HG03108 (cell line): Measurements from ENCODE around the gene IL15.
"Not testable (repeated sequence)": the region's sequence is repeated elsewhere in the genome, so short reads cannot be mapped to it uniquely, and the experiment has no call there.

Experiments used
- ATAC-seq: cut with Tn5 transposase; IDR thresholded peaks from one replicate; pipeline ENCODE4 v1.9.1; 2021; ENCODE audit warnings: moderate library complexity; ENCODE audit not compliant: unreplicated experiment

Gene IL15

DNA sequence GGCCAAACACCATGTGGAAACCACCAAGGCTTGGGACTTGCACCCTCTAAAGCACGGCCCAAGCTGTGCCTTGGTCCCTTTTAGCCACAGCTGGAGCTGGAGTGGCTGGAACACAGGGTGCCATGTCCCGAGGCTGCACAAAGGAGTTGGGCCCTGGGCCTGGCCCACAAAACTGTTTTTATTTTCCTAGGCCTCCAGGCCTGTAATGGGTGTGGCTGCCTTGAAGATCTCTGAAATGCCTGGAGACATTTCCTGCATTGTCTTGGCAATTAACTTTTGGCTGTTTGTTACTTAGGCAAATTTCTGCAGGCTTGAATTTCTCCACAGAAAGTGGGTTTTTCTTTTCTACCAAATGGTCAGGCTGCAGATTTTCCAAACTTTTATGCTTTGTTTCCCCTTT is 55.7 kb downstream of the IL15 start:
- no peak for ATAC-seq

DNA sequence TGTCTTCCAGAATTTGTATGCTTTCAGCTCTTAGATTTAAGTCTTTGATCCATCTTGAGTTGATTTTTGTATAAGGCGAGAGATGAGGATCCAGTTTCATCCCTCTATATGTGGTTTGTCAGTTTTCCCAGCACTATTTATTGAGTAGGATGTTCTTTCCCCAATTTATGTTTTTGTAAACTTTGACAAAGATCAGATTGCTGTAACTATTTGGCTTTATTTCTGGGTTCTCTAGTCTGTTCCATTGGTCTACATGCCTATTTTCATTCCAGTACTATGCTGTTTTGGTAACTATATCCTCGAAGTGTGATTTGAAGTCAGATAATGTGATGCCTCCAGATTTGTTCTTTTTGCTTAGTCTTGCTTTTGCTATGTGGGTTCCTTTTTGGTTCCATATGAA is 60.7 kb downstream of the IL15 start:
- no peak for ATAC-seq

DNA sequence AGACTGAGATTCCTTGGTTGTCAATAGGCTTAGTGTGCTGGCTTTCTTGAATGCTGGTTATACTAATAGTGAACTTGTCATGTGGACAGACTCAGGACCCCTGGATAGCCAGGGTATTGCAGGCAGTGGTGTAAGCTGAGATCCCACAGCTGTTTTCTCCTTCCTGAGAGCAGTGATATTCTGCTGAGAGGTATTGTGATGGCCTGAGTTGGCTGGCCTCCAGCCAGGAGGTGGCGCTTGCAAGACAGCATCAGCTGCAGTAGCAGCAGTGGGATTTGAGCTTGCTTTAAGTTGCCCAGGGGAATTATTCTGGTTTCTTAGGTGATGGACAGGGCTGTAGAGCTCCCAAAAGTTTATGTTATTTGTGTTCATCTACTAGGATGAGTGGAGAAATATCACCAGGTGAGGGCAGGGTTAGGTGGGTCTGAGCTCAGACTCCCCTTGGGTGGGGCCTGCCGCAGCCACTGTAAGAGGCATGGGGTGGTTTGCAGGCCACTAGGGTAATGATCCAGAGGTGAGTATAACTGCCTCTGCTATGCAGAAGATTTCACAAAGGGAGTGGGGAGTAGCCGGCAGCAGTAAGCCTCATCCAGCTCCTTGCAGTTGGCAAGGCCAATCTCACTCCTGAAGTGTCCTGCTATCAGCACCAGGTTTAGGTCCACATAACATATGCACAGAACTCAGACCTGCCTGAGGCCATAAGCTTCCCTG is 66.2 kb downstream of the IL15 start:
- no peak for ATAC-seq

DNA sequence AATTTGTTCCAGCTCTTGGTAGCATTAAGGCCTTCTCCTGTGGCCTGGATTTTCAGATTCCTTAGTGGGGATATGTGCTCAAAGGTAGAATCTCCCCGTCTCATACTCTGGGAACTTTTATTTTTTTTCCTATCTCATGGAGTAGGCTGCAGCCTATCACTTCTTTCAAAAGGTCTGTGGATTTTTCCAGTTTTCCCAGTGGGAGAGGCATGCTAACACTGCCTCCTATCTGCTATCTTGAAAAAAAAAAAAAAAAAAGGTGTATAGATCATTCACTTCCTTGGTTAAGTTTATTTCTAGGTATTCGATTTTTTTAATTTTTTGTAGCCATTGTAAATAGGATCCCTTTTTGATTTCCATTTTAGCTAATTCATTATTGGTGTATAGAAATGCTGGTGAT is 67.1 kb downstream of the IL15 start:
- no peak for ATAC-seq

DNA sequence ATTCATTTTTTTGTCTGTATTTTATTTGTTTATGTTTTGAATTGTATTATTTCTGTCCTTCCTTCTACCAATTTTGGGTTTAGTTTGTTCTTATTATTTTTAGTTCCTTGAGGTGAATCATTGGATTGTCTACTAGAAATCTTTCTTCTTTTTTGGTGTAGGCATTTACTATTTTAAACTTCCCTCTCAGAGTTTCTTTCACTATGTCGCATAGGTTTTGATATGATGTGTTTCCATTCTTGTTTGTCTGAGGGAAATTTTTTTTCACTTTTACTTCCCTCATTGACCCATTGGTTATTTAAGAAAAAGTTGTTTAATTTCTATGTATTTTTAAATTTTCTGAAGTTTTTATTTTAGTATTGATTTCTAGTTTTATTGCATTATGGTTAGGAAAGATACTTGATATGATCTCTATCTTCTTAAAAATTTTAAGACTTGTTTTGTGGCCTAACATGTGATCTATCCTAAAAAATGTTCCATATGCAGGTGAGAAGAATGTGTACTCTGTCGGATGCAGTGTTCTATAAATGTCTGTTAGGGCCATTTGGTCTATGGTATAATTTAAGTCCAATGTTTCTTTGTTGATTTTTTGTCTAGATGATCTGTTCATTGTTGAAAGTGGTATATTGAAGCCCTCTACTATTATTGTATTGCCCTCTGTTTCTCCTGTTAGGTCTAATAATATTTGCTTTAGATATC is 68.8 kb downstream of the IL15 start:
- ATAC-seq: peak; percentile 61

DNA sequence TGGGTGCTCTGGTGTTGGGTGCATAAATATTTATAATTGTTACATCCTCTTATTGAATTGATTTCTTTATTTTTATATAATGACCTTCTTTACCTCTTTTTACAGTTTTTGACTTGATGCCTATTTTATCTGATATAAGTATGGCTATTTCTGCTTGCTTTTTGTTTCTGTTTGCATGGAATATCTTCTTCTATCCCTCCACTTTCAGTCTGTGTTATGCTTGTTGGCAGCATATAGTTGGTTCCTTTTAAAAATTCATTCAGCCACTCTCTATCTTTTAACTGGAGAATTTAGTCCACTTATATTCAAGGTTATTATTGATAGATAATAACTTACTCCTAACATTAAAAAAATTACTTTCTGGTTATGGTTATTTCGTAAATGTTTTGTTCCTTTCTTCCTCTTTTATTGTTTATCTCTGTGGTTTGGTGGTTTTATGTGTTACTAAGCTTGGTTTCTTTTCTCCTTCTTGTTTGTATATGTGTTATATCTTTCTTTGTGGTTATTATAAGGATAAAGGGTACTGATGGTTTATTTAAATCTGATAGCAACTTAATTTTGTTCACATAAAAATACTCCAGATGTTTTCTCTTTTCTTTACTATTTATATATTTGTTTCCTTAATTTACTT is 69.5 kb downstream of the IL15 start:
- ATAC-seq: peak; percentile 59

DNA sequence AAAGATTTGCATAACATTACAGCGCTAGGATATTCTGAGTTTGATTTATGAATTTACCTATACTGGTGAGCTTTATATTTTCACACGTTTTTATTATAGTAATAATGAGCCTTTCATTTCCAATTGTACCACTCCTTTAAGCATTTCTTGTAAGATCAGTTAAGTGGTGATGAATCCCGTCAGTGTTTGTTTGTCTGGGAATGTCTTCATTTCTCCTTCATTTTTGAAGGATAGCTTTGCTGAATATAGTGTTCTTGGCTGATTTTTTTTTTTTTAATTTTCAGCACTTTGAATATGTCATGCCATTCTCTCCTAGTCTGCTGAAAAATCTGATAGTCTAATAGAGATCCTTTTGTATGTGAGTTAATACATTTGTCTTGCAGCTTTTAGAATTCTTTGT is 70.1 kb downstream of the IL15 start:
- ATAC-seq: no peak

DNA sequence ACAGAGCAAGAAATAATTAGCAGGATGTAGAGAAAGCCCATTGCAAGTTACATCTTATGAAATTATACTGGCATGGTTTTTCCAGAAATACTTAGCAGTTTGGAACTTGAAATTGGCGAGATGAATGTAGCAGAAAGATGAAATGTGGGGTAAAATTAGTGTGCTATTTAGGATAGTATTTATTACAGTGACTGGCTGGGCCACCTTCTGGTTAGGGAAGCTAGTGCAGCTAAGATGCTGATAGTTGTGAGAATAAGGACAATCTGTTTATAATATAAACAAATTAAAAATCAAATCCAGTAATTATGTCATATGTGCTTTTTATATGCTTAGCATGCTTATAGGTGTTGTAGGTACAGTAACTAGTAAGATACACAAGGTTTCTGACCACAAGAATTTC is 74.8 kb downstream of the IL15 start:
- no peak for ATAC-seq

DNA sequence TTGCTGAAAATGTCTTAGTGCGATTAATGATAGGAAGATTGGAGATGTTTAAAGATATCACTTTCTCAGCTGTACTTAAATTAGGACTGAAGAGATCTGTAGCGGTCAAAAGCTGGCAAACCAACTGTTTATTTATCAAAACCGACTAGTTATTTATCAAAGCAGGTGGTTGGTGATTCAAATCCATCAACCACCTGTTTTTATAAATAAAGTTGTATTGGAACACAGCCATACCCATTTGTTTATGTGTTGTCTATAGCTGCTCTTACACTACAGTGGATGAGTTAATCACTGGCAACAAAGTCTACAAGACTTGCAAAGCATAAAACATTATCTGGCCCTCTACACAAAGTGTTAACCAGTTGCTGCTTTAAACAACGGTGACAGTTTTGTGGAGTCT is 76.8 kb downstream of the IL15 start:
- ATAC-seq: no peak

DNA sequence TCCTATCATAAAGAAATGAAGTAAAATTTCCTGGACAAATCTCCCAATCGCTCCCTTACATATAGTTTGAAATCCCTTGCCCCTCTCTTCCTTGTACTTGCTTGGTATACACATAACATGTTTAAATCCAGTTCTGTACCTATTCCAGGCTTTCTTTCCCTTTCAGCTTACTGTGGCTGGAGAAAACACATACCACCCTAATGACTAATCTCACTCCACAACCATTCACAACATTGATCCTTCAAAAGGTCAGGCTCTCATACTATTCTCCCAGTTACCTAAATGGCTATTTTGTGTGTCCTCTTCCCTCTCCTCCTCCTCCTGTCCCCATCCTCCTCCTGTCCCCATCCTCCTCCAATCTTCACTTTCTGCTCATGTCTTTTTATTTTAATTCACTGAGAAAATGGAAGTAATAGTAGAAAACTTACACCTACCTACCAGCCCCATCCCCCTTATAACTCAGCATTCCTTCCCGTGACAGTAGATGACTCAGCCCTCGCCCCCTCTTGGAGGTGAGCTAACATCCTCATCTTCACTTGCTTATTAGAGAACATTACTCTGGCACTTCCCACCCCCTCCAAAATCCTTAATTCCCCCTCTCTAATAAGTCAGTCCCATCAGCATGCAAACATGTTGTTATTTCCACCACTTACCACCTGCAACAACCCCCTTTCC is 77.5 kb downstream of the IL15 start:
- no peak for ATAC-seq

DNA sequence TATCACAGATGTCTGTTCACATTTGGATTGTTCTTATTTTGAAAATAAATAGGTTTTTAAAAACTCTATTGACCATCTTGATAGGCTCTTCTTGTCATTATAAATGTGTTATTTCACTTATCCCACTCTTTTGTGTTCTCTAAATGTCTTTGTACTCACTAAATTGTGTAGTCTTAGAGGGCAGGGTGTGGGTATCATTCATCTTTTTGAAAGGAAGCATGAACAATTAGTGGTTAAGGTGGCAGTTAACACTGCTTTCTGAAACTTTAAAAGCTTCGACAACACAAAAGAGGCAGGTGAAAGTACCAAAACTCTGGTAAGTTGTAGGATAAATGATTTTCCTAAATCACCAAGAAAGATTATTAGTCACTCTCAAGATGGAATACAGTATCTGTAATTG is 83.2 kb downstream of the IL15 start:
- no peak for ATAC-seq

DNA sequence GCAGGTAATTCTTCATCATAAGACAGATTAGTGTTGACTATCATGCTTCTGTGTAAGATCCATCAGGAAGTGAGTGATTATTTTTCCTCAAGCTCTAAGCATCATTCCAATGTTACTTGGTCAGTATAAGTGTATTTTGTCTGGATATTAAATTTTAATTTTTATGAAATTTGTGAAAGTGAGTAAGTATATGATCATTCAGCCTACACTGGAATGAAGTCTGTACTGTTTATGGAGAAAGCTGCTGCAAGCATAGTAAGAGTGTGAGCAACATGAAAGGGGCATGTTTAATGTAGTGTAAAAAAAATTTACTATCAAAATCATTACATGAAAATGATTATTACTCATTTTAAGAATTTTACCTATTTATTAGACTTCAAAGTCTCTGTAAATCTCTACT is 84.8 kb downstream of the IL15 start:
- ATAC-seq: no peak

DNA sequence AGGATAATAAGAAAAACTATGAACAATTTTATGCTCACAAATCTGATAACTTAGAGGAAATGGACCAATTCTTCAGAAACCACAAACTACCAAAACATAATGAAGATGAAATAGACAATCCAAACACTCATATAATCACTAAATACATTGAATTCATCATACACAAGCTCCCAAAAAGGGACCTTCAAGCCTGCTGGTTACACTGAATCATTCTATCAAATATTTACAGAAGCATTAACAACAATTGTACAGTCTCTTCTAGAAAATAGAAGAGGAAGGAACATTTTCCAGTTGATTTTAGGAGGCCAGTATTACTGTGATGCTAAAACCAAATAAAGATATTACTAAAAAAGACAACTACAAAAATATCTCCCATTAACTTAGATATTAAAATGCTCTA is 88.3 kb downstream of the IL15 start:
- no peak for ATAC-seq

DNA sequence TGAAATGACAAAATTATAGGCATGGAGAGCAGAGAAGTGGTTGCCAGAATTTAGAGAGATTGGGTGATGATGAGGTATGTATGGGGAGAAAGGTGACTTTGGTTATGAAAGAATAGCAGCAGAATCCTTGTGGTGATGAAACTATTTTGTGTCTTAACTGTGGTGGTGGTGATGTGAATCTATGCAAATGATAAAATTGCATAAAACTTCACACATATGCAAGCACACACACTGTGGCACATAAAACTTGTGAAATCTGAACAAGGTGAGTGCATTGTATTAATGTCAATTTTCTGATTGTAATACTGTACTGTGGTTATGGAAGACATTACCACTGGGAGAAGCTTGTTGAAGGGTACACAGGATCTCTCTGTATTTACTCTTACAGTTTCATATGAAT is 91.0 kb downstream of the IL15 start:
- ATAC-seq: no peak

DNA sequence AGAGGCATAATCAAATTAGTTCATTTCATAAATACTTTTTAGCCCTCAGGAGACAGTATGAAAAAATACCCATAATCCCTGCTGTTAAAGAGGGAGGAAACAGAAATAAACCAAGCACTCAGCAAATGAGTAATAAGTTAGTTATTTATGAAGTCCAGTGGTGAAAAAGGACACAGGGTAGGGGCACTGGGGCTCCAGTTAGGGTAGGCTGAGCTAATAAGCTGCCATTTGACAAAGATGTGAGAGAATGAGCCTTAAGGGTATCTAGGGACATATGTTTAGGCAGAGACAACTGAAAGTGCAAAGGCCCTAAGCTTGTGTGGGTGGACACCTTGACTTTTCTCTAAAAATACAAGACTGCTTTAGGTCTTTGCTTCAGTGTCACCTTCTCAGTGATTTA is 94.4 kb downstream of the IL15 start:
- ATAC-seq: no peak

DNA sequence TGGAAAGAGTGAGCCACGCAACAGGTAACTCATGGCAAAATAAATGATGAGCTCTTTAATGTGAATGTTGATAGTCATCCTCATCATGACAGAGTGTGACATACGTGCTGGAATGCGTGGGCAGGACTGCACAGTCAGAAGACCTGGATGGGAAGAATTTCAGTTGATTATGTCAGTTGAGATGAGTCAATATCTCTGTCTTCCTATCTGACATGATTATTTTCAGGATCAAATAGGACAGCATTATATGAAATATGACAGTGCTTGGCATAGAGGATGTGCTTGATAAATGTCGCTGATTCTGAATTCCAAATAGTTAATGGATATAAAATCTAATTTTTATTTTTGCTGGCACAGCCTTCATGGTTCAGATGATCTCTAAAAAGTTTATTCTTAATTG is 95.1 kb downstream of the IL15 start:
- ATAC-seq: no peak

DNA sequence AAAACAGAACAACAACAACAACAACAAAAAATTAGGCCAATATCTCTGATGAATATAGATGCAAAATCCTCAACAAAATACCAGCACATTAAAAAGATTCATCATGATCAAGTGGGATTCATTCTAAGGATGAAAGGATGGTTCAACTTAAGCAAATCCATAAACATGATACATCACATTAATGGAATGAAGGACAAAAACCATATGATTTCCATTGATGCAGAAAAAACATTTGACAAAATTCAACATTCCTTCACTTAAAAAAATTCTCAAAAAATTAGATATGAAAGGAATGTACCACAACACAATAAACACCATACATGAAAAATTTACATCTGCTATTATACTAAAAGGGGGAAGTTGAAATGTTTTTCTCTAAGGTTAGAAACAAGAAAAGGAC is 103.3 kb downstream of the IL15 start:
- ATAC-seq: no peak

DNA sequence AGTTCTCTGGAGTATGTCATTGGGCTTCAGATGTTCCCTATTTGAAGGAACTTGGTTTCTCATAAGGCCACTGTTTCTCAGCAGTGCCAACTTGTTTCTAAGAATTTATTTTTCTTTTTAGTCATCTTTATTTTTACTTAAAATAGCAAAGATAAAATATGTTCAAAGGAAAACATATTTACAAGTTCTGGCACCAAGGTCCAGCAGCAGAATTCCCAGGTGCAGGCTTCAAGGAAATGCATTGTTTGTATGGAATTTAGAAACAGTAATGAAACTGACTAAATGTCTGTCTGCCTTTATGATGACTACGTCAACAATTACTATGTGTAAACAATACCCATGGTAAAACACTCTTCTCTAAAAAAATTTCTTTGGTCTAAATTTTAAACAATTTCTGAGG is 109.6 kb downstream of the IL15 start:
- ATAC-seq: no peak

DNA sequence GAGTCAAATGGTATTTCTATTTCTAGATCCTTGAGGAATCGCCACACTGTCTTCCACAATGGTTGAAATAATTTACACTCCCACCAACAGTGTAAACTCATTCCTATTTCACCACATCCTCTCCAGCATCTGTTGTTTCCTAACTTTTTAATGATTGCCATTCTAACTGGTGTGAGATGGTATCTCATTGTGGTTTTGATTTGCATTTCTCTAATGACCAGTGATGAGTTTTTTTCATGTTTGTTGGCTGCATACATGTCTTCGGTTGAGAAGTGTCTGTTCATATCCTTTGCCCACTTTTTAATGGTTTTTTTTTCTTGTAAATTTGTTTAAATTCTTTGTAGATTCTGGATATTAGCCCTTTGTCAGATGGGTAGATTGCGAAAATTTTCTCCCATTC is 115.4 kb downstream of the IL15 start:
- ATAC-seq: not testable (repeated sequence)

DNA sequence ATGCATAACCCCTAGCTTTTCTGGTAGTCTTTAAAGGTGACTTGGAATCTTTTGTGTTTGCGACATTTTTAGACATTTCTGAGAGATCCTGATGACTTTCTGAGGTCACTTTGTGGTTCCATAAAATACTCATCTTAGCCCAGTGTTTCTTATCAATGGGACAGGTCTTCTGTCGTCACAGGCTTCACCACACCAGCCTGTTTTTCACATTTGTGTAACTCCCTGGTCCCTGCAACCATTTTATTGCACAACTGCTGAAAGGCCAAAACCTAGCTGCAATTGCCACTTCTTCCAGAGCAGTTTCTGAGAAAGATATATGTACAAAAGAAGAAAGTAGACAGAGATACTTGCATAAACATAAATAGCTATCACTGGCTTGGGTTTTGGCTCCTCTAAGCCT is 120.9 kb downstream of the IL15 start:
- no peak for ATAC-seq

DNA sequence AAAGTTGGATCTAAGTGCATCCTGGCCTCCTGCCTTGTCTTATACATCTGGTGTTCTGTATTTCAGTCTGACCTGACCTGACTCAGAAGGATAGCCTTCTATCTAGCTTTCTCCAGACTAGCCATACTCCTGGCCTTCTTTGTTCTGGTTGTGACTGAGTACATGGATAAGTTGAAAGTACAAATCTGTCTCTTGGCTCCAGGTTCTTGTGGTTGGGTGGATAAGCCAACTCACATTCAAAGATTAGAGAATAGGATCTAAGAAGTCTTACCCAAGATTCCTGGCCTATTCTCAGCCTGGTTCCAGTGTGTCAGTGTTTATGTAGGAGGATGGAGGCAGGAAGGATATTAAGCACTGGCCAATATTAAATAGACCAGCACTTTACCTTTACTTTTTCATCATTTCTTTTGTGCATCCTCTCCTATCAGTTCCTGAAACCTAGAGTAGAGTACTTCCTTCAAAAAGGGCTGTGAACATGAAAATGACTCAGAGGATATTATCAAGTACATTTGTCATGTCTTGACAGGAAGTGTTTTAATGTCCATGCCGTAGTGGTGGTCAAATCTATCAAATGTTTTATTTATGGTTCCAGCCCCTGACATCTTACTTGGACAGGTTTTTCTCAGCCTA is 123.5 kb downstream of the IL15 start:
- ATAC-seq: no peak
